ENCODE measurements around the gene SPART.

Gene SPART

DNA sequence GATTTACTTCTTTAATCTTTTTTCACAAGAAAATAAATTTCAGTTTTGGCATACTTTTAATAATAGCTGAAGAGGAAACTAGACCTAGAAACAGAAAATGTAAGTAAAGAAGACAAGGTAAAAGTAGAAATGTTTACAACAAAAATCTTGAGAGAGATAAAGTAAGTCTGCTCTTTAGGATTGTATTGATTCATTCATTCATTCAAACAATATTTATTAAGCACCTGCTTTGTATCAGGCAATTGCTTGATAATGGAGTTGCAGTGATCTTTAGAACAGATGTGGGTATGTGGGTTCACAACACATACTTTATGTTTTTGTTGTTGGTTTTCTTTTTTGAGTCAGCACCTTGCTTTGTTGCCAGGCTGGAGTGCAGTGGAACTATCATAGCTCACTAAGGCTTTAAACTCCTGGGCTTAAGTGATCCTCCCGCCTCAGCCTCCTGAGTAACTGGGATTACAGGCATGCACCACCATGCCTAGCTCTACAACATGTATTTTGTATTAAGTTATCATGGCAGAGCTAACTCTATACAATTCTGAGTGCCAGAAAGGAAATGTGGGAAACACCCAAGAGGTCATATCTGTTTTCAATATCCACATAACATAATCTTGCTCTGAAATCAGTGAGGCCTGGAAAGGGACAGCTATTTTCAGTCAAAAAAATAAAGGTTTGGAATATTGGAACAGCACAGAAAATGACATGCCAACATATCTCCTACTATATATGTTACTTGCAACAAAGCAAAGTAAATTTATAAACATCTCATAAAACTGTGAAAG lies 8.8 kb upstream of the SPART start:
- TF ChIP-seq, protein P1, sequence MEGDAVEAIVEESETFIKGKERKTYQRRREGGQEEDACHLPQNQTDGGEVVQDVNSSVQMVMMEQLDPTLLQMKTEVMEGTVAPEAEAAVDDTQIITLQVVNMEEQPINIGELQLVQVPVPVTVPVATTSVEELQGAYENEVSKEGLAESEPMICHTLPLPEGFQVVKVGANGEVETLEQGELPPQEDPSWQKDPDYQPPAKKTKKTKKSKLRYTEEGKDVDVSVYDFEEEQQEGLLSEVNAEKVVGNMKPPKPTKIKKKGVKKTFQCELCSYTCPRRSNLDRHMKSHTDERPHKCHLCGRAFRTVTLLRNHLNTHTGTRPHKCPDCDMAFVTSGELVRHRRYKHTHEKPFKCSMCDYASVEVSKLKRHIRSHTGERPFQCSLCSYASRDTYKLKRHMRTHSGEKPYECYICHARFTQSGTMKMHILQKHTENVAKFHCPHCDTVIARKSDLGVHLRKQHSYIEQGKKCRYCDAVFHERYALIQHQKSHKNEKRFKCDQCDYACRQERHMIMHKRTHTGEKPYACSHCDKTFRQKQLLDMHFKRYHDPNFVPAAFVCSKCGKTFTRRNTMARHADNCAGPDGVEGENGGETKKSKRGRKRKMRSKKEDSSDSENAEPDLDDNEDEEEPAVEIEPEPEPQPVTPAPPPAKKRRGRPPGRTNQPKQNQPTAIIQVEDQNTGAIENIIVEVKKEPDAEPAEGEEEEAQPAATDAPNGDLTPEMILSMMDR (IDR thresholded peaks at IDR 0.05; ENCODE audit: insufficient read depth, low read length, poor library complexity, severe bottlenecking), result no peak
- no peak for DNase-seq (ENCODE audit: extremely low read depth, insufficient read length)
- no peaks in the 10 kb centered on the region for H3K27me3 ChIP-seq (replicated peaks; ENCODE audit: control insufficient read depth, insufficient read depth, low read length)
- H3K36me3 ChIP-seq (ENCODE audit: control insufficient read depth, insufficient read depth, low read length), result no peaks in the 10 kb centered on the region
- no peak overlapping the region for H3K4me3 ChIP-seq (replicated peaks; ENCODE audit: low read depth, low read length)

GRCh38 chr13:36353001-36353400 lies 6.8 kb upstream of the SPART start:
- Histone ChIP-seq H3K36me3 (ENCODE audit: control insufficient read depth, insufficient read depth, low read length) (no peaks in the 10 kb centered on the region), H3K27me3 (replicated peaks; ENCODE audit: control insufficient read depth, insufficient read depth, low read length) (no peaks in the 10 kb centered on the region), H3K4me3 (replicated peaks; ENCODE audit: low read depth, low read length) (no peak overlapping the region)
- TF ChIP-seq, protein P1 (IDR thresholded peaks at IDR 0.05; ENCODE audit: insufficient read depth, low read length, poor library complexity, severe bottlenecking), result no peak
- no peak for DNase-seq (ENCODE audit: extremely low read depth, insufficient read length)

DNA sequence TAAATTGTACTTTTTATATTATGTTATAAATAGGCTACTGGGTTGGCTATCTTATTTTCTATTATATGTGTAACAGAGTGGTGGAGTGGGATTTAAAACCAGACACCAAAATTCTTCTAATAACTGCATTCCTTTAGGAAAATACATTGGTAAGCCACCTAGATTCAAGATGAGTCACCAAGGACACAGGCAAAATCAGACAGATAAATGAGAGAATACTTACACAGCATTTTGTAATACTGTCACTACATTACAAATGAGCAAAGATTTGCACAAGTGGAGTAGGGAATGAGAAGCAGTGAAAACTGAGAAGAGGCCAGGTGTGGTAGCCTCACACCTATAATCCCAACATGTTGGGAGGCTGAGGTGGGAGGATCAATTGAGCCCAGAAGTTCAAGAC lies 6.2 kb upstream of the SPART start:
- TF ChIP-seq, protein P1 (IDR thresholded peaks at IDR 0.05; ENCODE audit: insufficient read depth, low read length, poor library complexity, severe bottlenecking), result no peak
- H3K4me3 ChIP-seq (replicated peaks; ENCODE audit: low read depth, low read length), result no peak overlapping the region
- H3K36me3 ChIP-seq (ENCODE audit: control insufficient read depth, insufficient read depth, low read length), result no peaks in the 10 kb centered on the region
- DNase-seq (ENCODE audit: extremely low read depth, insufficient read length), result no peak
- no peaks in the 10 kb centered on the region for H3K27me3 ChIP-seq (replicated peaks; ENCODE audit: control insufficient read depth, insufficient read depth, low read length)

- TF ChIP-seq, protein P1 (IDR thresholded peaks at IDR 0.05; ENCODE audit: insufficient read depth, low read length, poor library complexity, severe bottlenecking), result no peak
- Histone ChIP-seq H3K36me3 (ENCODE audit: control insufficient read depth, insufficient read depth, low read length) (no peaks in the 10 kb centered on the region), H3K27me3 (replicated peaks; ENCODE audit: control insufficient read depth, insufficient read depth, low read length) (no peaks in the 10 kb centered on the region; the same call in 1 of the 2 replicates), H3K4me3 (replicated peaks; ENCODE audit: low read depth, low read length) (no peak overlapping the region)
- no peak for DNase-seq (ENCODE audit: extremely low read depth, insufficient read length)
Measured at GRCh38 chr13:36347531-36348210, 1.5 kb upstream of the SPART start.

- Histone ChIP-seq H3K4me3 (replicated peaks; ENCODE audit: low read depth, low read length) (no peak overlapping the region), H3K27me3 (replicated peaks; ENCODE audit: control insufficient read depth, insufficient read depth, low read length) (no peaks in the 10 kb centered on the region; the same call in 1 of the 2 replicates), H3K36me3 (ENCODE audit: control insufficient read depth, insufficient read depth, low read length) (no peaks in the 10 kb centered on the region)
- DNase-seq (ENCODE audit: extremely low read depth, insufficient read length), result peak; percentile 3
- TF ChIP-seq, protein P1 (IDR thresholded peaks at IDR 0.05; ENCODE audit: insufficient read depth, low read length, poor library complexity, severe bottlenecking), result no peak
Measured at GRCh38 chr13:36345438-36346221, 564 bp downstream of the SPART start.
